GM12878 (cell line): ENCODE data around the gene PCED1A. TPM values are rescaled to one million over a fixed set of nuclear protein-coding genes. Genes with fewer than 3 reads are reported as not detected.

Experiments used
- ATAC-seq: fragments of 200-7000 bp; cut with Tn5 transposase; 3 replicates; pipeline ENCODE4 v1.9.1; 2020; ENCODE audit warnings: mild to moderate bottlenecking, moderate library complexity
- BruUV-seq: library from RNA; stranded (reverse); fragments of 400-500 nt; replicated peaks from 2 replicates; lab custom pipeline; 2021; lab: Mats Ljungman, UMichigan
- CTCF ChIA-PET: fragments of 300-600 bp; sonication (Branson Sonifier 250); formaldehyde crosslinking; extraction: SDS; loops from one replicate; lab custom pipeline; 2021; ENCODE audit warnings: inconsistent platforms; lab: Yijun Ruan, JAX
- POLR2A ChIA-PET: fragments of 350-600 bp; formaldehyde crosslinking; extraction: SDS; loops from one replicate; lab custom pipeline; 2021; ENCODE audit warnings: inconsistent platforms; lab: Charles Lee
- RAD21 ChIA-PET: fragments of 300-600 bp; sonication (Branson Sonifier 250); formaldehyde crosslinking; loops from one replicate; lab custom pipeline; 2023; ENCODE audit warnings: antibody characterized with exemption; ENCODE audit not compliant: unreplicated experiment; lab: Charles Lee
- SMC1A ChIA-PET: fragments of 300-600 bp; sonication (Branson Sonifier 250); formaldehyde crosslinking; loops from one replicate; lab custom pipeline; 2023; ENCODE audit not compliant: unreplicated experiment, uncharacterized antibody; lab: Charles Lee
- DNase-seq: peaks from one replicate; pipeline ENCODE4 v3.0.0-alpha.2; 2011; ENCODE audit warnings: low read depth, low spot score
- FAIRE-seq: peaks from 3 replicates; lab custom pipeline; 2011; peaks lifted over from hg19 to GRCh38; lab: Jason Lieb, UNC
- H2AFZ ChIP-seq: 2 replicates; pipeline ENCODE4 v1.6.0; 2011; ENCODE audit warnings: low read depth, low read length, control low read depth; ENCODE audit not compliant: control insufficient read depth
- H3K27ac ChIP-seq: 2 replicates; pipeline ENCODE4 v1.5.1; 2011; ENCODE audit warnings: control low read depth; ENCODE audit not compliant: control insufficient read depth, insufficient read depth
- H3K27me3 ChIP-seq, 2 experiments: replicated peaks in 1 of 2; 2 replicates each; pipeline versions ENCODE4 v1.6.0 to v1.6.1; 2011; ENCODE audit warnings: low read length in 1 of 2; ENCODE audit not compliant: control insufficient read depth in 2 of 2, insufficient read depth in 2 of 2
- H3K36me3 ChIP-seq, 2 experiments: 2 replicates each; pipeline ENCODE4 v1.5.1; 2011; ENCODE audit warnings: low read length in 1 of 2; ENCODE audit not compliant: control insufficient read depth in 2 of 2, insufficient read depth in 2 of 2
- H3K4me1 ChIP-seq: 2 replicates; pipeline ENCODE4 v1.6.1; 2011; ENCODE audit warnings: mild to moderate bottlenecking, low read length, moderate library complexity, mixed read lengths; ENCODE audit not compliant: control insufficient read depth, insufficient read depth
- H3K4me2 ChIP-seq: 2 replicates; pipeline ENCODE4 v1.6.0; 2011; ENCODE audit warnings: control low read depth; ENCODE audit not compliant: control insufficient read depth, insufficient read depth
- H3K4me3 ChIP-seq: fragments of 200-600 bp; sonication (generic); 2 replicates; pipeline ENCODE4 v1.5.1; 2016
- H3K79me2 ChIP-seq: 2 replicates; pipeline ENCODE4 v1.6.0; 2011; ENCODE audit warnings: low read length; ENCODE audit not compliant: control insufficient read depth, insufficient read depth
- H3K9ac ChIP-seq: 2 replicates; pipeline ENCODE4 v1.8.0; 2011; ENCODE audit warnings: low read length, control low read depth, mixed read lengths; ENCODE audit not compliant: control insufficient read depth, insufficient read depth
- H3K9me3 ChIP-seq: replicated peaks from 3 replicates; pipeline ENCODE4 v1.5.1; 2011; ENCODE audit warnings: mild to moderate bottlenecking, low read length; ENCODE audit not compliant: control insufficient read depth, insufficient read depth
- H4K20me1 ChIP-seq: 2 replicates; pipeline ENCODE4 v1.6.0; 2011; ENCODE audit not compliant: control insufficient read depth, insufficient read depth
- ELK1 ChIP-seq: IDR thresholded peaks from 2 replicates; pipeline ENCODE4 v1.6.1; 2012; ENCODE audit warnings: low read depth, low read length, improper control_type of control experiment
- ETV6 ChIP-seq, 2 experiments: fragments of 450-650 bp in 1 of 2; IDR thresholded peaks in 1 of 2; conservative IDR thresholded peaks in 1 of 2; 2 replicates each; pipeline ENCODE4 v1.6.1; 2014; ENCODE audit warnings: antibody characterized with exemption in 1 of 2, borderline replicate concordance in 1 of 2, low read depth in 1 of 2, mild to moderate bottlenecking in 1 of 2, moderate library complexity in 1 of 2
- HCFC1 ChIP-seq: fragments of 150-350 bp; IDR thresholded peaks from 2 replicates; pipeline ENCODE4 v1.6.1; 2014; ENCODE audit warnings: low read length
- HDAC2 ChIP-seq: fragments of 200-600 bp; sonication (generic); IDR thresholded peaks from 2 replicates; pipeline ENCODE4 v1.6.1; 2017
- JUNB ChIP-seq: IDR thresholded peaks from 2 replicates; pipeline ENCODE4 v1.6.1; 2016; ENCODE audit warnings: antibody characterized with exemption, mild to moderate bottlenecking
- POLR2AphosphoS5 ChIP-seq: IDR thresholded peaks from 2 replicates; pipeline ENCODE4 v1.6.1; 2011; ENCODE audit warnings: mild to moderate bottlenecking, low read length, inconsistent platforms
- YBX1 ChIP-seq: fragments of 450-650 bp; IDR thresholded peaks from 2 replicates; pipeline ENCODE4 v1.6.1; 2016; ENCODE audit warnings: antibody characterized with exemption
- WGBS: methylation state at CpG from one replicate; pipeline ENCODE4 v1.1.6; 2016; ENCODE audit warnings: low lambda C conversion rate; ENCODE audit not compliant: insufficient replicate concordance, insufficient coverage; ENCODE audit errors: missing lambda C conversion rate; 5-methylcytosine and 5-hydroxymethylcytosine counted together
- in situ Hi-C: fragments of 300-500 bp; cut with MboI; formaldehyde crosslinking; loops from 9 replicates; pipeline ENCODE4 v1.14.3; 2018; ENCODE audit warnings: mixed read lengths
- intact Hi-C: fragments of 100-400 bp; cut with micrococcal nuclease; formaldehyde crosslinking; loops from one replicate; pipeline ENCODE4 v1.14.2; 2022; ENCODE audit not compliant: unreplicated experiment
- polyA plus RNA-seq, 11 experiments: library from polyadenylated mRNA; depleted of rRNA in 4 of 11; unstranded in 6 of 11; stranded (reverse) in 5 of 11; fragments of >200 nt; fragmentation: Nextera tagmentation in 4 of 11; fragmentation: Illumina TruSeq in 1 of 11; extraction: Ambion mirVana in 4 of 11; extraction: Trizol in 1 of 11; gene quantifications; 1 replicate in 1 of 11; 2 replicates in 10 of 11; pipeline versions ENCODE4 v1.2.1 to v1.2.3, GENCODE V29; 2011 to 2016; ENCODE audit warnings: inconsistent platforms in 2 of 11, missing spikeins in 2 of 11, low read depth in 1 of 11
- total RNA-seq, 4 experiments: library from RNA; depleted of rRNA in 3 of 4; stranded (reverse); fragments of >200 nt in 3 of 4; fragmentation: Illumina TruSeq in 1 of 4; extraction: Trizol in 1 of 4; gene quantifications; 2 replicates each; pipeline versions ENCODE4 v1.2.1 to v1.2.3, GENCODE V29; 2013 to 2021
- TF ChIP-seq, protein P1 (sequence below): IDR thresholded peaks from 2 replicates; pipeline ENCODE4 v1.6.1; 2012; ENCODE audit warnings: improper control_type of control experiment, low read depth, low read length; ENCODE audit not compliant: insufficient replicate concordance
- TF ChIP-seq, protein P2 (sequence below): fragments of 450-650 bp; IDR thresholded peaks from 2 replicates; pipeline ENCODE4 v1.6.1; 2017; ENCODE audit warnings: mild to moderate bottlenecking, moderate library complexity

PCED1A gene
- total and polyA plus RNA-seq, 10 of the 15 experiments (the other 5 are each of a cell fraction or from before 2014, with no cell fraction given): 4.5 to 30.9 (median 12.0) TPM

DNA sequence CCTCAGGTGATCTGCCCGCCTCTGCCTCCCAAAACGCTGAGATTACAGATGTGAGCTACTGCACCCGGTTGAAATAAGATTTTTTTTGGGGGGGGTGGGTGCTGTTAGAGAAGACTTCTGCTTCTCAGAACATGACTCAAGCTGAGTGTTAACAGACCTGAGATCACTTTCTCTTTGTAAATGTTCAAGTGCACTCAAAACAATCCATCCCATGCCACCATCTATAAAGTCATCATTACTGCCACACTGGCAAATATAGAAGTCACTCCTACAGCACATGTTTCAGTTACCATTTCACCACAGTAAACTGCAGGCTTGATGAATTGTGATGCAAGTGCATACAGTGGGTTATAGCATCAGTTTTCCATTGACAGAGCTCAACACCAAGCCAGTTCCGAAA, 9.1 kb upstream of the PCED1A start:
- ChIA-PET CTCF (interaction anchor here (1.4 kb wide), 1 partner anchor 9 kb away, joined by 5 read pairs; no protein-coding TSS in a partner anchor), RAD21 (no interaction called here), SMC1A (interaction anchor here (1.8 kb wide), 1 partner anchor 11 kb away, joined by 3 read pairs; no protein-coding TSS in a partner anchor), POLR2A (interaction anchor here (0.6 kb wide), 1 partner anchor 353 kb away, joined by 3 read pairs; no protein-coding TSS in a partner anchor)
- no peaks in the 10 kb centered on the region for H3K36me3 ChIP-seq
- no peaks in the 10 kb centered on the region for H3K79me2 ChIP-seq
- intact Hi-C loops (no loop called here), in situ Hi-C loops (no loop called here)
- no peak overlapping the region for H3K4me3 ChIP-seq
- no TSS peak for BruUV-seq
- H3K27ac ChIP-seq: no peak overlapping the region
- no peak overlapping the region for H2AFZ ChIP-seq
- no peak for ATAC-seq
- no peaks in the 10 kb centered on the region for H3K9me3 ChIP-seq
- H3K9ac ChIP-seq: no peak overlapping the region
- no peak for TF ChIP-seq ELK1
- TF ChIP-seq, protein P1, sequence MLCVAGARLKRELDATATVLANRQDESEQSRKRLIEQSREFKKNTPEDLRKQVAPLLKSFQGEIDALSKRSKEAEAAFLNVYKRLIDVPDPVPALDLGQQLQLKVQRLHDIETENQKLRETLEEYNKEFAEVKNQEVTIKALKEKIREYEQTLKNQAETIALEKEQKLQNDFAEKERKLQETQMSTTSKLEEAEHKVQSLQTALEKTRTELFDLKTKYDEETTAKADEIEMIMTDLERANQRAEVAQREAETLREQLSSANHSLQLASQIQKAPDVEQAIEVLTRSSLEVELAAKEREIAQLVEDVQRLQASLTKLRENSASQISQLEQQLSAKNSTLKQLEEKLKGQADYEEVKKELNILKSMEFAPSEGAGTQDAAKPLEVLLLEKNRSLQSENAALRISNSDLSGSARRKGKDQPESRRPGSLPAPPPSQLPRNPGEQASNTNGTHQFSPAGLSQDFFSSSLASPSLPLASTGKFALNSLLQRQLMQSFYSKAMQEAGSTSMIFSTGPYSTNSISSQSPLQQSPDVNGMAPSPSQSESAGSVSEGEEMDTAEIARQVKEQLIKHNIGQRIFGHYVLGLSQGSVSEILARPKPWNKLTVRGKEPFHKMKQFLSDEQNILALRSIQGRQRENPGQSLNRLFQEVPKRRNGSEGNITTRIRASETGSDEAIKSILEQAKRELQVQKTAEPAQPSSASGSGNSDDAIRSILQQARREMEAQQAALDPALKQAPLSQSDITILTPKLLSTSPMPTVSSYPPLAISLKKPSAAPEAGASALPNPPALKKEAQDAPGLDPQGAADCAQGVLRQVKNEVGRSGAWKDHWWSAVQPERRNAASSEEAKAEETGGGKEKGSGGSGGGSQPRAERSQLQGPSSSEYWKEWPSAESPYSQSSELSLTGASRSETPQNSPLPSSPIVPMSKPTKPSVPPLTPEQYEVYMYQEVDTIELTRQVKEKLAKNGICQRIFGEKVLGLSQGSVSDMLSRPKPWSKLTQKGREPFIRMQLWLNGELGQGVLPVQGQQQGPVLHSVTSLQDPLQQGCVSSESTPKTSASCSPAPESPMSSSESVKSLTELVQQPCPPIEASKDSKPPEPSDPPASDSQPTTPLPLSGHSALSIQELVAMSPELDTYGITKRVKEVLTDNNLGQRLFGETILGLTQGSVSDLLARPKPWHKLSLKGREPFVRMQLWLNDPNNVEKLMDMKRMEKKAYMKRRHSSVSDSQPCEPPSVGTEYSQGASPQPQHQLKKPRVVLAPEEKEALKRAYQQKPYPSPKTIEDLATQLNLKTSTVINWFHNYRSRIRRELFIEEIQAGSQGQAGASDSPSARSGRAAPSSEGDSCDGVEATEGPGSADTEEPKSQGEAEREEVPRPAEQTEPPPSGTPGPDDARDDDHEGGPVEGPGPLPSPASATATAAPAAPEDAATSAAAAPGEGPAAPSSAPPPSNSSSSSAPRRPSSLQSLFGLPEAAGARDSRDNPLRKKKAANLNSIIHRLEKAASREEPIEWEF: no peak
- no peak for TF ChIP-seq ETV6 (conservative IDR thresholded peaks at IDR 0.05 in 1 of 2, IDR thresholded peaks at IDR 0.05 in 1 of 2; ENCODE audit: borderline replicate concordance in 1 of 2, low read depth in 1 of 2)
- TF ChIP-seq YBX1: no peak
- TF ChIP-seq POLR2AphosphoS5: no peak
- no peak for TF ChIP-seq JUNB
- TF ChIP-seq HDAC2: no peak
- TF ChIP-seq HCFC1: no peak
- TF ChIP-seq, protein P2, sequence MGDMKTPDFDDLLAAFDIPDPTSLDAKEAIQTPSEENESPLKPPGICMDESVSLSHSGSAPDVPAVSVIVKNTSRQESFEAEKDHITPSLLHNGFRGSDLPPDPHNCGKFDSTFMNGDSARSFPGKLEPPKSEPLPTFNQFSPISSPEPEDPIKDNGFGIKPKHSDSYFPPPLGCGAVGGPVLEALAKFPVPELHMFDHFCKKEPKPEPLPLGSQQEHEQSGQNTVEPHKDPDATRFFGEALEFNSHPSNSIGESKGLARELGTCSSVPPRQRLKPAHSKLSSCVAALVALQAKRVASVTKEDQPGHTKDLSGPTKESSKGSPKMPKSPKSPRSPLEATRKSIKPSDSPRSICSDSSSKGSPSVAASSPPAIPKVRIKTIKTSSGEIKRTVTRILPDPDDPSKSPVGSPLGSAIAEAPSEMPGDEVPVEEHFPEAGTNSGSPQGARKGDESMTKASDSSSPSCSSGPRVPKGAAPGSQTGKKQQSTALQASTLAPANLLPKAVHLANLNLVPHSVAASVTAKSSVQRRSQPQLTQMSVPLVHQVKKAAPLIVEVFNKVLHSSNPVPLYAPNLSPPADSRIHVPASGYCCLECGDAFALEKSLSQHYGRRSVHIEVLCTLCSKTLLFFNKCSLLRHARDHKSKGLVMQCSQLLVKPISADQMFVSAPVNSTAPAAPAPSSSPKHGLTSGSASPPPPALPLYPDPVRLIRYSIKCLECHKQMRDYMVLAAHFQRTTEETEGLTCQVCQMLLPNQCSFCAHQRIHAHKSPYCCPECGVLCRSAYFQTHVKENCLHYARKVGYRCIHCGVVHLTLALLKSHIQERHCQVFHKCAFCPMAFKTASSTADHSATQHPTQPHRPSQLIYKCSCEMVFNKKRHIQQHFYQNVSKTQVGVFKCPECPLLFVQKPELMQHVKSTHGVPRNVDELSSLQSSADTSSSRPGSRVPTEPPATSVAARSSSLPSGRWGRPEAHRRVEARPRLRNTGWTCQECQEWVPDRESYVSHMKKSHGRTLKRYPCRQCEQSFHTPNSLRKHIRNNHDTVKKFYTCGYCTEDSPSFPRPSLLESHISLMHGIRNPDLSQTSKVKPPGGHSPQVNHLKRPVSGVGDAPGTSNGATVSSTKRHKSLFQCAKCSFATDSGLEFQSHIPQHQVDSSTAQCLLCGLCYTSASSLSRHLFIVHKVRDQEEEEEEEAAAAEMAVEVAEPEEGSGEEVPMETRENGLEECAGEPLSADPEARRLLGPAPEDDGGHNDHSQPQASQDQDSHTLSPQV: no peak
- WGBS: 89% methylated on average over 4 of the region's 4 CpGs
- FAIRE-seq: no peak
- no peaks in the 10 kb centered on the region for H3K27me3 ChIP-seq
- no peak for DNase-seq
- no peaks in the 10 kb centered on the region for H4K20me1 ChIP-seq
- no peak overlapping the region for H3K4me2 ChIP-seq
- peaks cover 5% of the 10 kb centered on the region; the same call in 1 of the 2 replicates for H3K4me1 ChIP-seq
